GDM1 (cell line): Measurements from ENCODE around the gene RTN4R.

Source experiments
- DNase-seq: peaks from one replicate; lab custom pipeline; 2025; lab: John Stamatoyannopoulos, UW

The RTN4R gene

DNA sequence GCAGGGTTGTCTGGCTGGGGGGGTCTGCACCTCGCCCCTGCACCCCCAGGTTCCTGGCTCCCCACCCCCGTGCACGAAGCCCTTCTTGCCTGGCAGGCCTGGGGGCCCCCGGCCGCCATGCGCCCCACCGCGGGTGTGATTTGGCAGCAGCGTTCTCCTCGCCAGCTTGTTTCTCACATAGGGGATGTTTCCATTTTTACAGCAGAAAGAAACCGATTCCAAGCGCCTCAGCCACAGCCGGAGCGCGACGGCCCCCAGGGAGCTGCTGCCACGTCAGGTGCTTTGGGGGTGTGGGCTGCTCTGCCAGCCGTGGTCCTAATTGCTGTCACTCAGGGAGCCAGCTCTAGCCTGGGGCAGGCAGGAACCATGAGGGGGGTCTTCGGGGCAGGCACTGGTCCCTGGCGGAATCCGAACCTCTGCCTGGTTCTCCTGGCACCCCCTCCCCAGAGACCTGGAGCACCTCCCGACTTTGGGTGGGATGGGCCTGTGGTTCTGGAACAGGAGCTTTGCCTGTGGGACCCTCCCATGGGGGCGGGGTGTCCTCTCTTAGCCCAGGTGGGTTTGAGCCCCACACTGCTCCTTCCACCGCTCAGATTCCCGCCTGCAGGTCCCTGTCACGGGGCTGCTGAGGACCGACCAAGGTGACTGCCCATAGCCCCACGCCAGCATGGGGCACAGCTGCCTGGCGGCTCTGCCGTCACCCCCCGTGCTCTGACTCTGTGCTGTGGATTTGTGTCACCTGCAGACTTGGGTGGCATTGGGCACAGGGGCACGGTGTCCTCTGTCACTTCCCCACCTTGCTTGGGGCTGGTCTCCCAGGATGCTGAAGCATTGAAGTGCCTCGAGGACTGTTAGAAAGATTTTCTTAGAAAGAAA lies 54.0 kb downstream of the RTN4R start:
- no peak for DNase-seq

DNA sequence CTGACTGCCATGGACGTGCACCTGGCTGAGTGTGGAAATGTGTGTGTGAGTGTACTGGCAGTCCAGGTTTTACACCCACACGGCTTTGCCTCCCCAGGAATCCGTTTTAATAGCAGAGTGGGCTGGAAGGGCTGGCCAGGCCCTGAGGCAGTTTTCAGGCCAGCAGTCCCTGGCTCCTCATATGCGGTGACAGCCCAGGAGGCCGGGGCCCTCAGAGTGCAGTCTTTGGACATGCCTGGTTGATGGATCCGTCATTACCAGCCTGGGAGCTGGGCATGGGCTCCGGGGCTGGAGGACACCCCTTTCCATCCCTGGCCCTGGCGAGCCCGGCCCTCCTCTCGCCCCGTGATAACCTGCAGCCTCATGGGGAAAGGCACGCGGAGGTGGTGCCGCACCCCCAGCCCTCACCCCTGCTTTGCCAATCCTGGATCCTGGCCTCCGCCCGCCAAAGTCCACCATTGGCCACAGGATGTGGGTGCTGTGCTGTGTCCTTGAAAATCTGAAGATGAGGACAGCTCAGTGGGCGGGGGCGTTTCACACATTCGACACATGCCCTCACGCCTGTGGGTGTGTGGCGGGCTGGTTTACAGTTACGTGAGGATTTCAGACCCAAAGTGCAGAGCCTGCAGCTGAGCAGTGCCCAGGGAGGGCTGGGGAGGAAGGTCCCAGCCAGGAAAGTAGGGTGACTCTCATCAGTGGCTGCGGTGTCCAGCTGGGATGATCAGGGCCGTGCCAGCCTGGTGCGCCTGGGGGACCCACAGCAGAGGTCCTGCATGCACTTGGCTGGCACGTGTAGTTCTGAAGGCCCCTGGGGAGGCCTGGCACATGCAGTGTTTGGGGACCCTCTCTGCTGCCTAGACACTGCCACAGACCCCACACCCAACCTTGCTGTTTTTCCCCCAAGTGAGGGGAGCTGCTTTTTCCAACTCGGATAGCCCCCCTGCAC lies 55.1 kb downstream of the RTN4R start:
- DNase-seq: no peak

DNA sequence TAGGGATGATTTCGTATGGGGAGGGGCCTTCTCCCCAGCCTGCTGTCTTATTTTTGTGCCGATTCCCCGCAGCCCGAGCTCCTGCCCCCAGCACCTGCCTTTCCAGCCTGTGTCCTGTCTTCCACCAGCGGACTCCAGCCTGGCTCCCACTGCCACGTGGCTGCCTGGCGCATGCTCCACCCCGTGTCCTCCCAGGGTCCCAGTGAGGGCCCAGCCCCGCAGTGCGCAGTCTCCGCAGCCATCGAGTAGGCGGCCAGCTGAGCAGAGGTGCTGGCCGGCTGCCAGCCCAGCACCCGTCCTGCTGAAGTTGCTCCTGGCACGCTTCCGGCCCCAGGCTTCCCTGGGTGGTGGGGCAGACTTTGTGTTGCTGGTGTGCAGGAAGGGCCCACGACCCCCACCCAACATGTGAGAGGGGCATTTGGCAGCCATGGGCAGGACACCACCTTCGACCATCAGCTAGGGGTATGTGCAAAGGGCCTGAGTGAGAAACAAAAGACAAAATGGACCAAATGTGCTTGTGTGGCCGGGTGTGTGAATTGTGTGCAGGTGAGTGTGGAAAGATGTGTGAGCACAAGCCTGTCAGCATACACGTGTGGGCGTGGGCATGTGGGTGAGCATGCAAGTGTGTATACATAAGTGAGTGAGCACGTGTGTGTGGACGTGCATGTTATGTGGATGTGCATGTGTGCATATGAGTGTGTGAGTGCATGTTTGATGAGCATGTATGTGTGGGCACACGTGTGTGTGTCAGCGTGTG lies 55.9 kb downstream of the RTN4R start:
- DNase-seq: no peak

DNA sequence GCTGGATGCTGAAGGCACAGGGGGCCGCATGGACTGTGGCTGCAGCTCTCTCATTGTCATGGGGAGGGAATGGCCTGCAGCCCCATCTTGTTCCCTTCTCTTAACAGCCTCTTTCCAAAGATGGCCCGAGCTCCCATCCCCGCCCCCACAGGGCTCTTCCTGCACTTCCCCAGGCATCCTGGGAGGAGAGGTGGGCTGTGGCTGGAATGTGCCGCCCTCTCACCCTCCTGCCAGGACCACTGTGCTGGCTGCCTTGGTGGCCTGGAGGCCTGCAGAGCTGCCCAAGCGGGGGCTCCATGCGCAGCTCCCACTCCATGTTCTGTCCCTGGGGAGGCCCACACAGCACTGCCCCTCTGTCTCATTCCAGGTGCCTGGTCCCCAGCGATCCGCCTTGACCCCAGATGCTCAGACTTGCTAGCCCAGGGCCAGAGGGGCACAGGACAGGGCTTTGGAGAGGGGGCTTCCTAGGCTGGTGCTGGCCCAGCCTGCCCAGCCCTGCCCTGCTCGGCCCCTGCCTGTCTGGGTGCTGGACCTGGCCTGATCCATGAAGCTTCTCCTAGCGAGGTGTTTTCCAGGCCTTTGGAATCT lies 56.6 kb downstream of the RTN4R start:
- DNase-seq: no peak

DNA sequence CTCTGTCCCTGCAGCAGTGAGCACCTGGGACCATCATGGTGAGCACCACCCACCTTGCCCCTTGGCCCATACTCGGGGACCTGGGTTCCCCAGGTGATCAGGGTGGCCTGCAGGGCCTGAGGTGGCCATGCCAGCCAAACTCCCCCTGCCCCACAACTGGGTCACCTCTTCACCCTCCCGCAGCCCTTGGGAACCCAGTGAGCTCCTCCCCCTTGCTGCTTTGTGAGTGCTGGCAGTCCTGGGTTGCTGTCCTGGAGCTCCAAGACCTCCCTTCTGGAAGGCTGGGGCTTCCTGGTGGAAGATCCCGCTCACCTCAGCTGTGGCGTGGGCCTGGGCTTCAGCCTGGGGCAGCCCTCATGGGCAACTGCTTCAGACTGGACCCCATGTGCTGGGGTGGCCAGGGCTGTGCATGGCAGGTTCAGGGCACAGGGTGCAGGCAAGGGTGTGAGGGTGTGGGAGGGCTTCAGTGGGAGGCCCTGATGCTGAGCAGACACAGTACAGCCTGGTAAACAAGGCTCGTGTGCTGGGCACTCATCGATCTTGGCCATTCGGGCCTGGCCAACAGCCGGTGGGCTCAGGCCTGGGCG lies 57.6 kb downstream of the RTN4R start:
- DNase-seq: no peak

DNA sequence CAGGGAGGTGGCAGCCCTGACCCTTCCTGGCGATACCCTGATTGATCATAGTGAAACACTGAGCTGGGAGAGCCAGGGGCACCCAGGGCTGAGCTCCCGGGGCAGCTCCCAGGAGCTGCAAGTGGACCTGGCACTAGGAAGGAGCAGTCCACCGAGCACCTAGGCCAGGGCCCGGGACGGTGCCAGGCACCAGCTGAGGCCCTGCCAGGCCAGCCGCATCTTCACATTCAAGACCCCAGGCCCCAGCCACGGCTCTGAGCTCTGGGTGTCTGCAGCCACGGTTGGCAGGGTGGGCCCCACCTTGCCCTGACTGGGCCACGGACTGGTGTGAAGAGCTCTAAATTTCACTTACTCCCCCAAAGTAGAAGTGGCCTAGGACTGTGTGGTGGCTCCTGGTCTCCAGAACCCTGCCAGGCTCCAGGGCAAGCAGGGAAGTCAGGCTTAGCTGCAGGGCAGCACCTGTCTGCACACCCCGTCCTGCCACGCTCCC lies 58.3 kb downstream of the RTN4R start:
- no peak for DNase-seq

DNA sequence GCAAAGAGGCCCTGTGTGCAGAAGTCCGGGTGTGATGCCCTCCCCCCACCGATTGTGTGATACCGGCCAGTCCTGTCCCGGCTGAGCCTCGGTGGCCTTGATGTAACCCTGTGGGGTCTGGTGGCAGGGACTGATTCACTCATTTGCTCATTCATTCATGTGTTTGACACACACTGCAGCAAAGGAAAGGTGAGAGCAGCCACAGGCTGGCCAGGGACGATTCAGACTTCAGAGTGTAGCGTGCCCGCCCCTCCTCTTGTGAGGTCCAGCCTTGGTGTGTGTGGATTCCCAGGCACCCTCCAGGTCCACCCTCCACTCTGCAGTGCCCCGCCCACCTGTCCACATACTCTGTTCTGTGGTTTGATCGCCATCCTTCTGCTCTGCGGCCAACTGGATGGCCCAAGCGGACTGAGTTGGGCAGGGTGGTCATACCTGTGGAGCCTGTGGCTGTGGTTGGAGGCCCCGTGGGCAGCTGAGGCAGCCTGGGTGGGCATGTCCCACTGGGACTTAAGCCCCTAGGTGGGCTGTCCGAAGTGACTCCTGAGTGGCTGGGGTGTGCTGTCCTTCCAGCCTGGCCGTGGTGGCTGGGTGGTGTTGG lies 59.3 kb downstream of the RTN4R start:
- no peak for DNase-seq

DNA sequence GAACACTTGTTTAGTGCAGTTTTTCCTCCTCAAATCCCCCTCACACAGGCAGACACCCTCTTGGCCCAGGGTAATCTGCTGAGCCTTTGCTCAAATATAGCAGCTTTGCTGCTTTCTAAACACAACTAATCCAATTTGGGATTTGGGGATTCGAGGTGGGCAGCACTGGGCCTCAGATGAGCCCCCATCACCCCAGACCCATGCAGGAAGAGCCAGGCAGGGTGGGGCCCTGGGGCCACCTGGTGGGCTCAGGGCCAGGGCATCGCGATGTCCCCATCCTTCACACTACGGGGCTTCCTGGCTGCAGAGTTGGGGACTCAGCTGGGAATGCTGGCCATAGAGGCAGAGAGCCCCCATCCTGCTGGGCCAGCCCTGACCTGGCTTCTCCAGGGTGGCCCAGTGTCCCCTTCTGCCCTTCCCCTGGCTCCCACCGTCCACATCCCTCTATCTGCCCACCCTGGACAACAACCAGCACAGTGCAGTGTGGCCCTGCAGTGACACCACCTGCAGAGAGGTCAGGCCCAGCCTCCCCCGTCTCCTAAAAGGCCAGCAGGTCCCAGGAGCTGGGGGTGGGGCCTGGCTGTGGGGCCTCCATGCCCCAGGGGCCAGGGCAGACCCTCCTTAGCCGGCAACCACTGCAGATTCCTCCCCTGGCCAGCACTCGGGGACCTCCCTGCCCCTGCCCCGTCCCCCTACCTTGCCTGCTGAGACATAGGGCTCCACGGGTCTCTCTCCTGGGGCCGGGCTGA lies 60.7 kb downstream of the RTN4R start:
- DNase-seq: no peak

DNA sequence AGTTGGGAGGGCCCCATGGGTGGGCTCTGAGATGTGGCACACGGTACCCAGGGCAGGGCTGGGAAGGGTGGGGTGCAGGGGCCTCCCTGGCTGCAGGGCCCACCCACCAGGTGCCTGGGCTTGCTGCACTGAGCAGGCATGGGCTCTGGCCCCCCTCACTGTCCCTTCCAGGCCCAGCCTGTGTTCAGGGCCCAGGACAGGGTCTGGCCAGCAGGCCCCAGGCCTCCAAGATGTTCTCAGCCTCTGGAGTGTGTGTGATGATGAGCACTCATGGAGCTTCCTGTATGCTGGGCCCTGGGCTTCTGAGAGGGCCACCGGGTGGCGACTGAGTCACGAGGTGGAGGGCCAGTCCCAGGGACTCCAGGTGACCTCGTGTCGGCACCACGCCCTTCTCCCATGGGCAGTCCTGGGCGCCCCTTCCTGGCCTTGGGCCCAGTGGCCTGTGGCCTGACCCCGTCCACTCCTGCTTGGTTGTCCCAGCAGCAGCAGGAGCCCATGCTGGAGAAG lies 61.4 kb downstream of the RTN4R start:
- no peak for DNase-seq

DNA sequence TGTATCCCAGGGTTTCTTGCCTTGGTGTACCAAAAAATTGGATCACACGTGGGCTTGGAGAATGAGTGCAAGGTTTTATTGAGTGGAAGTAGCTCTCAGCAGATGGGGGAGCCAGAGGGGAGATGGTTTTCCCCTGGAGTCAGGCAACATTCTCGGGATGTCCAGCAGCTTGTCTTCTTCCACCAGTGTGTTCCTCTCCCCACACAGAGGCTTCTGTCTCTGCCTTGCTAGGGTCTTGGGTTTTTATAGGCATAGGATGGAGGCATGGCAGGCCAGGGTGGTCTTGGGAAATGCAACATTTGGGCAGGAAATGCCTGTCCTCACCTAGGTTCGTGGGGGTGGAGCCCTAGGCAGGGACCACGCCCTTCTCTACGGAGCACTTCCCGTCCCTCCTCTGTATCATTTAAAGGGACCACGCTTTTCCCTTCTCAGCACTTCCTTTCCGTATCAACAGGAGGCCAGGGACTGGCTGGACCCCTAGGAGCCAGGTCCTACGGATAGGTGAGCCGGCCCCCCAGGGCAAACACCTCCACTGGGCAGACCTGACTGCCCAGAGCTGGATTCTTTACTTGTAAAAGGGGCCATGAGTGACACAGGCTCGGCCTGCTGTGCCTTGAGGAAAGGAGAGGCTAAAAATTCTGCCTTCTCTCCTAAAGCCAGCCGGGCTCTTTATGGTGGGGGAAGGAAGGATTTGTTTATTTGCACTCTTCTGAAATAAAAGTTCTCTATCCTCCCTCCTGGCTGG lies 62.0 kb downstream of the RTN4R start:
- DNase-seq: peak; percentile 57

DNA sequence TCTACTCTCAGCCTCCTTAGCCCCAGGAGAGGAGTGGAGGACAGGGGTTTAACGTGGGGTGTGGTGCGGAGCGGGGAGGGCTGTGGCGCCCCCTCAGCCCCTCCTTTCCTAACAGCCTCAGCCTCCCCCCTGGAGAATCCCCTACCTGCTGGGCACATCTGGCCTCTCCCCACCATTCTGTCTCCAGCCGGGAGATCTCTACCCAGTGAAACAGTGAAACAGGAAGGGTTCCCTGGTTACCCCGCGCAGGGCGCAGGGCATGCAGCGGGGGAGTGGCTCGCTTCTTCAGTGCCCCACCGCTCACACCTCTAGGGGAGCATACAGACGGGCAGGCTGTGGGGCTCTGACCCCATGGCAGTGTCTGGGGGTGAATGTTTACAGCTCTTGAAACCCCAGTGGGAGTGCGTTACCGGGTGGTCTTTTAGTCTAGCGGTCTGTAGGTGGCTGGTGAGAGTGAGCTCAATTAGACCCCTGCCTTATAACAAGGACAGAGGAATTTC lies 62.6 kb downstream of the RTN4R start:
- DNase-seq: no peak

DNA sequence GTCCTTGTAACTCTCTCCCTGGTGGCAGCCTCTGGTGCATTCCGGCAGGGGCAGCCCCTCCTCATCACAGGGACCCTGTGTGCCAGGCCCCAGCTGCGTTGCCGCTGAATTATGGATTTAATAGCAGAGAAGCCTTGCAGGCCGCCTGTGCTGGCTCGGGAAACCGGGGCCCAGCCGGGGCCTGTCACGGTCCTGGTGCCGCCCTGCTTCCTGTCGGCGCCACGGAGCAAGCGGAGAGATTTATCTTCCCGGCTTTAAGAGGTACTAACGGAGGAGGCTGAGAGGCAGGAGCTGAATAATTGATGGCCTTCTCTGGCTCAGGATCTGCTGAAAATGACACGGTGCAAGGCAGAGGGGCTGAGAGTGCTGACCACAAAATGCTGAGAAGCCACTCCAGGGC lies 63.3 kb downstream of the RTN4R start:
- no peak for DNase-seq

DNA sequence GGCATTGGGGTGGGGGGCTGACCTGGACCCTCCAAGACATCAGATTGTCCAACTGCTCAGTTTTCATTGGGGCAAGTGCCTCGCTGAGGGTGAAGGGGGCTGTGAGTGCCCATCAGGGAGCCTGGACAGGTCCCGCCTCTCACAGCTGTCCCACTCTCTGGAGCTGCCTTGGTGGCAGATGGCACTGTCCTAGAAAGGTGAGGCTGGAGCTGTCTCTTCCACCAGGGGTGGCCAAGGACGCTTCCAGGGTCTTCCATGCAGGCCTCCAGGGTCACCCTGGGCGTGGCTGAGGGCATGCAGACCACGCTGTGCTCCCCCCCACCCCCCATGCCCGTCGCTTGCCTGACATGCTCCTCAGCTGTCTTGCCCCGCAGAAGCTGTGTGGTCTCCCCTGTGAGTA lies 63.8 kb downstream of the RTN4R start:
- DNase-seq: no peak

DNA sequence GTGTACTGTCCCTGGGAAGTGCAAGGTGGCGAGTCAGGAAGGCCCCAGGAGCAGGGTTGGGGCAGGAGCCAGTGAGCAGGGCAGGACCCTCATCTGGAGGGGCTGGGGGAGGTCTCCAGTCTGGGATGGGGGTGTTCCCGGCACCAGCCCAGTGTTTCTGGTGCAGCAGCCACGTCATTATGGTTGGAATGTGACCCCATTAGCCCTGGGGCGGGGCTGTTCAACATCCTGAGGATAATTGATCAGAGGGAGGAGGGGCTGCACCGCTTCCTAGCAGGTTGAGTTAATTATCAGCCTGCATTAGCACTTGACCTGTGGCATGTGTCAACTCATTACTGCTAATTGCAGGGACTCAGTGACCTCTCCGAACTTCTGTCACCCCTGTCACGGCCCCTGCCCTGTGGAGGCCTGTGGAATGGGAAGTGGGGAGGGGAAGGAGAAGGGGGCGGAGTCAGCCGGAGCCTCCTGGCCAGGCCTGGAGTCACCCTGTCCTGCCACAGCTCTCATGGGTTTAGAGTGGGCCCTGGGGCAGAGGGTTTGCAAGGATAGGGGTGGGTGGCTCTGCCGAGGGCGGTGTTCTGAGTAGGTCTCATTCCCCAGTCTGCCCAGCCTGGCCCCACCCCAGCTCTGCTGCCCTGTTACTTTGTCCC lies 64.4 kb downstream of the RTN4R start:
- DNase-seq: no peak

DNA sequence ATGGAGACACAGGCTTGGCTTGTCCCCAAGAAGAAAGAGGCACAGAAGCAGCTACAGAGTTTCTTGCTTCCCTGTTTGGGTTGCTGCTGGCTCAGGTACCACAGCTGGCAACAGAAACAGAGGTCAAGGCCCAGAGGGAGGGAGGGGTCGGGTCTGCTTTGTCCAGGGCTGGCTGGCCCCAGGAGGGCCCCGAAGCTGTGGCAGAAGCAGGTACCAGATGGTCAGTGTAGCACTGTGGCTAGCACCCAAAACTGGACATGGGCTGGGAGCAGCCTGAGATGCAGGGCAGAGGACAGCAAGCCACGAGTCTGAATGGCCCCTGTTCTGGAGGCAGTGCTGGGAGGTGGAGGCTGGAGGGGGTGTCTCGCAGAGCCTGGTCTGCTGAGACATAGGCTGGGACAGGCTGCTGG lies 65.0 kb downstream of the RTN4R start:
- DNase-seq: no peak

DNA sequence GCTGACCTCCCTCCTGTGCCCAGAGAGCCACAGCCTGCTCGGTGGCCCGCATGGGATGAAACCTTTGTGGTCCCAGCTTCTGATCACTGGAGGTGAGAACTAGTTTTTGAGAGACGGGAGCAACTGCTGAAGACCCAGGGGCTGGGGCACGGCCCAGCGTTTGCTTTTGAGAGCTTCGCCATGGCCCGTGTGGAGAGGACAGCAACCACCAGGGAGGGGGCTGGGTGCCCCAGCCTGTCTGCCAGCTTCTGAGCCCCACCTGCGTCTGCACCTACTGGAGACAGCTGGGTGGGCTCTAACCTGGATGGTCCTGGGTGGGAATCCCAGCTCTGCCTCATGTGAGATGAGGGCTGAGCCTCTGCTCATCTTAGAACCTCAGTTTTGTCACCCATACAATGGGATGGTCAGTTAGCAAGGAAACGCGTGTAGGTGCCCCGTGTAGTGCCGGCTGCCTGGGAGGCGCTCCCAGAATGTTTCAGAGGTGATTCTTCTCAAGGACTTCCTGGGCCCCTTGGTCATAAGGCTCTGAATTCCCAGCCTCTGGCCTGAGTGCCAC lies 66.2 kb downstream of the RTN4R start:
- no peak for DNase-seq

DNA sequence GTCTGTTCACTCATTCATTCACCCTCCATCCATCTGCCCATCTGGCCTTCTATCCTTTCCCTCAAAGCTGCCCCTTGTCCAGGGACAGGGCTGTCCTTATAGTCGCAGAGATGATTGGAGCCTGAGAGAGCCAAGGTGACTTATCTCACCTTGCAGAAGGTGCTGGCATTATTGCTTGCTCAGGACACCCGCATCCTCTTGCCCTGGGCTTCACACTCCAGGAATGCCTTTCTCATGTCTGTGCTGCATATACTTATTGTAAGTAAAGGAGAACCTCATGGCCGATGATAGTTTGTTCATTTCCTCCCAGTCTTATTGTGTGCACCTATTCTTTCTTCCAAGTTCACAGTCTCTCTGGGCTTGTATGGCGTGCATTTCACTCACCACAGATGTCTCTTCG lies 68.2 kb downstream of the RTN4R start:
- no peak for DNase-seq

DNA sequence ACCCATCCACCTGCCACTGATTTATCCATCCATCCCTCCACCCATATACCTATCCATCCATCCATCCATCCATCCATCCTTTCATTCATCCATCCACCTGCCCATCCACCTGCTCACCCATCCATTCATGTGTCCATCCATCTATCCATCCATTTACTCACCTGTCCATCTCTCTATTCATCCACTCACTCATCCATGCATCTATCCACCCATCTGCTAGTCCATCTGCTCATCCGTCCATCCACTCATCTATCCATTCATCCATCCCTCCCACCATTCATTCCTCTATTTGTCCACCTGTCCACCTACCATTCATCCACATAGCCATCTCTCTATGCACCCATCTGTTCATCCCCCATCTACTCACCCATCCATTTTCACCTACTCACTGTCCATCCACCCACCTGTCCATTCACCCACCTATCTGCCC lies 68.7 kb downstream of the RTN4R start:
- no peak for DNase-seq
